ENCODE measurements around the gene KRT33B.

KRT33B gene

GRCh38 chr17:41315204-41315794 lies 54.3 kb downstream of the KRT33B start, which contains the start of gene KRTAP17-1:
Gene KRTAP17-1, minus strand, starts transcription at chr17:41315710. Its CDS starts 60 bp downstream, at chr17:41315650.
- no peak within 1 kb of the TSS for H3K27ac ChIP-seq
- no peak for TF ChIP-seq CTCF (conservative IDR thresholded peaks at IDR 0.05)

All from VCaP (cell line).